ENCODE measurements around the gene NEDD4.
A peak's percentile ranks its signal among the peaks of the same experiment; 100 is the strongest.
"Not testable (repeated sequence)": the region's sequence is repeated elsewhere in the genome, so short reads cannot be mapped to it uniquely, and the experiment has no call there.

NEDD4 gene

DNA sequence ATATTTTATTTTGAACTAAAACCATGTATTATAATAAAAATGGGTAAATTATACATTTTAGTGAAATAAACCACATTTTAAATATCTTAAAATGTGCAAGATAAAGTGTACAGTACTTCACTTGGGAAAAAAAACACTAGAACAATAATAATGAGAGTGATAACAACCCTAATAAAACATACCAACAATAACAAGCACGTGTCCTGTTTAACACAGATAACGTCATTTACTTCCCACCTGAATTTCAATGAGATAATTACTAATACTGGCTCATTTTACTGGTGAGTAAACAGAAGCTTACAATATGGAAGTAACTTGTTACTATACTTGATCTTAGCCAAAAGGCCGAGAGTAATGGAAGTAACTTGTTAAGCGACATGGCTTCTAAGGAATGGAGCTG lies 140.3 kb downstream of the NEDD4 start:
- Histone ChIP-seq H3K27ac (ENCODE audit: low read depth, low read length) (no peak overlapping the region), H3K4me1 (ENCODE audit: control insufficient read depth, low read length) (no peaks in the 10 kb centered on the region), H3F3A (ENCODE audit: control insufficient read depth, insufficient read depth) (no peaks in the 10 kb centered on the region), H3K4me2 (ENCODE audit: low read length) (no peak overlapping the region), H3K79me2 (ENCODE audit: control insufficient read depth, low read length) (no peaks in the 10 kb centered on the region), H3K4me3 (ENCODE audit: low read length) (no peak overlapping the region), H4K20me1 (ENCODE audit: control insufficient read depth, insufficient read depth, low read depth, low read length) (no peaks in the 10 kb centered on the region), H3K9me3 (ENCODE audit: control insufficient read depth, insufficient read depth, low read length) (no peaks in the 10 kb centered on the region), H3K27me3 (ENCODE audit: control insufficient read depth, low read length) (no peaks in the 10 kb centered on the region), H3K36me3 (ENCODE audit: control insufficient read depth, low read length) (0 out of 2 replicates have a peak, but pooled peaks cover under 1% of the 10 kb centered on the region), H3K9me2 (replicated peaks; ENCODE audit: control insufficient read depth, low read length) (no peaks in the 10 kb centered on the region)
- TF ChIP-seq EZH2phosphoT487 (IDR thresholded peaks at IDR 0.05; ENCODE audit: borderline replicate concordance, low read length): no peak
- TF ChIP-seq, protein P1, sequence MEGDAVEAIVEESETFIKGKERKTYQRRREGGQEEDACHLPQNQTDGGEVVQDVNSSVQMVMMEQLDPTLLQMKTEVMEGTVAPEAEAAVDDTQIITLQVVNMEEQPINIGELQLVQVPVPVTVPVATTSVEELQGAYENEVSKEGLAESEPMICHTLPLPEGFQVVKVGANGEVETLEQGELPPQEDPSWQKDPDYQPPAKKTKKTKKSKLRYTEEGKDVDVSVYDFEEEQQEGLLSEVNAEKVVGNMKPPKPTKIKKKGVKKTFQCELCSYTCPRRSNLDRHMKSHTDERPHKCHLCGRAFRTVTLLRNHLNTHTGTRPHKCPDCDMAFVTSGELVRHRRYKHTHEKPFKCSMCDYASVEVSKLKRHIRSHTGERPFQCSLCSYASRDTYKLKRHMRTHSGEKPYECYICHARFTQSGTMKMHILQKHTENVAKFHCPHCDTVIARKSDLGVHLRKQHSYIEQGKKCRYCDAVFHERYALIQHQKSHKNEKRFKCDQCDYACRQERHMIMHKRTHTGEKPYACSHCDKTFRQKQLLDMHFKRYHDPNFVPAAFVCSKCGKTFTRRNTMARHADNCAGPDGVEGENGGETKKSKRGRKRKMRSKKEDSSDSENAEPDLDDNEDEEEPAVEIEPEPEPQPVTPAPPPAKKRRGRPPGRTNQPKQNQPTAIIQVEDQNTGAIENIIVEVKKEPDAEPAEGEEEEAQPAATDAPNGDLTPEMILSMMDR (IDR thresholded peaks at IDR 0.05; ENCODE audit: low read depth, low read length, poor library complexity, severe bottlenecking): no peak

- no peaks in the 10 kb centered on the region for H3K9me2 ChIP-seq (replicated peaks; ENCODE audit: control insufficient read depth, low read length)
- H3K9me3 ChIP-seq (ENCODE audit: control insufficient read depth, insufficient read depth, low read length): no peaks in the 10 kb centered on the region
- H3K79me2 ChIP-seq (ENCODE audit: control insufficient read depth, low read length): no peaks in the 10 kb centered on the region
- peaks cover 2% of the 10 kb centered on the region; the same call in 1 of the 2 replicates for H3K36me3 ChIP-seq (ENCODE audit: control insufficient read depth, low read length)
- H4K20me1 ChIP-seq (ENCODE audit: control insufficient read depth, insufficient read depth, low read depth, low read length): no peaks in the 10 kb centered on the region
- H3K27me3 ChIP-seq (ENCODE audit: control insufficient read depth, low read length): no peaks in the 10 kb centered on the region
- H3K4me2 ChIP-seq (ENCODE audit: low read length): no peak overlapping the region
- H3K27ac ChIP-seq (ENCODE audit: low read depth, low read length): no peak overlapping the region
- H3K4me1 ChIP-seq (ENCODE audit: control insufficient read depth, low read length): no peaks in the 10 kb centered on the region
- TF ChIP-seq EZH2phosphoT487 (IDR thresholded peaks at IDR 0.05; ENCODE audit: borderline replicate concordance, low read length): no peak
- TF ChIP-seq, protein P1 (IDR thresholded peaks at IDR 0.05; ENCODE audit: low read depth, low read length, poor library complexity, severe bottlenecking): peak; percentile 85
- H3K4me3 ChIP-seq (ENCODE audit: low read length): no peak overlapping the region
- no peaks in the 10 kb centered on the region; the same call in 1 of the 2 replicates for H3F3A ChIP-seq (ENCODE audit: control insufficient read depth, insufficient read depth)
Observed at GRCh38 chr15:55846116-55846707, 147.2 kb downstream of the NEDD4 start.

DNA sequence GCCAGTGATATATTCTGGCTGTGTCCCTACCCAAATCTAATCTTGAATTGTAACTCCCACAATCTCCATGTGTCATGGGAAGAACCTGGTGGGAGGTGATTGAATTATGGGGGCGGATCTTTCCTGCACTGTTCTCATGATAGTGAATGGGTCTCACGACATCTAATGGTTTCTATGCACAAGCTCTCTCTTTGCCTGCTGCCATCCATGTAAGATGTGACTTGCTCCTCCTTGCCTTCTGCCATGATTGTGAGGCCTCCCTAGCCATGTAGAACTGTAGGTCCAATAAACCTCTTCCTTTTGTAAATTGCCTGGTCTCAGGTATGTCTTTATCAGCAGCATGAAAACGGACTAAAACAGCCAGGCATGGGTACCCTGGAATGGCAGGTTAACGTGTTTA lies 150.5 kb downstream of the NEDD4 start:
- not testable (repeated sequence) for H4K20me1 ChIP-seq (ENCODE audit: control insufficient read depth, insufficient read depth, low read depth, low read length); H3K4me2 ChIP-seq (ENCODE audit: low read length); H3K9me2 ChIP-seq (replicated peaks; ENCODE audit: control insufficient read depth, low read length); H3K36me3 ChIP-seq (ENCODE audit: control insufficient read depth, low read length); H3K27me3 ChIP-seq (ENCODE audit: control insufficient read depth, low read length); H3K79me2 ChIP-seq (ENCODE audit: control insufficient read depth, low read length); H3K9me3 ChIP-seq (ENCODE audit: control insufficient read depth, insufficient read depth, low read length); H3K27ac ChIP-seq (ENCODE audit: low read depth, low read length); H3K4me3 ChIP-seq (ENCODE audit: low read length); H3F3A ChIP-seq (ENCODE audit: control insufficient read depth, insufficient read depth); H3K4me1 ChIP-seq (ENCODE audit: control insufficient read depth, low read length)

DNA sequence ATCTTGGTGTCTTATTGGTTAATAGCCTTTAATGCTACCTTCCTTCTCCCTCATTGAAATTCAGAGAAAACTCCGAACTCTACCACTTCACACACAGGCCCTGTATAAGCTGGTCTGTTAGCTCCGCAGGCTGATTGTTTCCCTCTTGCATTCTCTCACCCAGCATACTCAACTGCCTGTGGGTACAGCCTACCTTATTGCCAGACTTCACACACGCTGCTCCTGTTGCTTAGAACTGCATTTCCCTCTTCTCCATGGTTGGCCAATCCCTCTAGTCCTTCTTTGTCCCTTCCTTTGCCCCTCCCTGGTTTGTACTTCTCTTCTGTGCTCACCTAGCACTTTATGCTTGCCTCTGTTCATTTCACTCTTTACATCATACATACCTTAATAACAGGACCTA lies 157.5 kb downstream of the NEDD4 start:
- Histone ChIP-seq H3K79me2 (ENCODE audit: control insufficient read depth, low read length) (no peaks in the 10 kb centered on the region), H3K36me3 (ENCODE audit: control insufficient read depth, low read length) (no peaks in the 10 kb centered on the region), H3K9me3 (ENCODE audit: control insufficient read depth, insufficient read depth, low read length) (no peaks in the 10 kb centered on the region), H3F3A (ENCODE audit: control insufficient read depth, insufficient read depth) (no peaks in the 10 kb centered on the region), H3K9me2 (replicated peaks; ENCODE audit: control insufficient read depth, low read length) (no peaks in the 10 kb centered on the region), H3K4me2 (ENCODE audit: low read length) (no peak overlapping the region), H3K27ac (ENCODE audit: low read depth, low read length) (no peak overlapping the region), H3K4me3 (ENCODE audit: low read length) (no peak overlapping the region), H3K27me3 (ENCODE audit: control insufficient read depth, low read length) (no peaks in the 10 kb centered on the region), H4K20me1 (ENCODE audit: control insufficient read depth, insufficient read depth, low read depth, low read length) (no peaks in the 10 kb centered on the region), H3K4me1 (ENCODE audit: control insufficient read depth, low read length) (no peaks in the 10 kb centered on the region)
- TF ChIP-seq EZH2phosphoT487 (IDR thresholded peaks at IDR 0.05; ENCODE audit: borderline replicate concordance, low read length): no peak
- TF ChIP-seq, protein P1 (IDR thresholded peaks at IDR 0.05; ENCODE audit: low read depth, low read length, poor library complexity, severe bottlenecking): no peak
